Stimulated activated CD4-positive, alpha-beta T cell treated with anti-CD3 and anti-CD28 coated beads, TNF-alpha, amount 100 ng/mL, for 48 hours (primary cell): ENCODE results near the gene MSMB.
"Not testable (repeated sequence)": the region's sequence is repeated elsewhere in the genome, so short reads cannot be mapped to it uniquely, and the experiment has no call there.

Source experiments
- DNase-seq, 3 donors: peaks; one replicate each; pipeline ENCODE4 v3.0.0-alpha.2; 2020; ENCODE audit warnings: low read depth in 3 of 3

The MSMB gene

DNA sequence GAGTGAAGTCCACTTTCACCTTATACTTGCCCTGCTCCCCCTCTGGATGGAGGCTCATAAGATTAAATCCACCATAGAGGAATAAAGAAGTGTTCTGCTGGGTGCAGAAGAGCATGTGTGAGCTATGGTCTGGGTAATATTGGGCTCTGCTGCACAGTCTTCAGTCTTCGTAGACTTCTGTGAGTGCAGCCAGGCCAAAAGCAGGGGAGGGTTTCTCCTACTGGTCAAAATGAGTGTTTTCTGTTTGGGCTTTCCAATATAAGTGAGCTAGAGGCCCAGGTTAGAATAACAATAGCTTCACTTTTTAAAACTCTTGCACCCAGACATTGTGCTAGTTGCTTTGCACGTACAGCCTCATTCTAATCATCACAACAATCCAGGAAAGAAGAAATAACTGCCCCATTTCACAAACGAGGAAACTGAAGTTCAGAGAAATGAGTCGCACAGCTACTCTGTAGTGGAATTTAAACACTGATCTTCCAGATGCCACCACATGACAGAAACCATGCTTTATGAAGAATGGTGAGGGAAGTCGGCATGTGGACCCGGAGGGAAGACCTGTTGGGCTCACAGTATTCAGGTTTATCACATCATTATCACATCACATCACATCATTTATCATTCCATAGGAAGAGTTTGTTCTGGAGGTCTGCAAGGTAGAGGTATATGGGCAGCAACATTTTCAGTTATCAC lies 23.8 kb upstream of the MSMB start:
- no peak for DNase-seq

DNA sequence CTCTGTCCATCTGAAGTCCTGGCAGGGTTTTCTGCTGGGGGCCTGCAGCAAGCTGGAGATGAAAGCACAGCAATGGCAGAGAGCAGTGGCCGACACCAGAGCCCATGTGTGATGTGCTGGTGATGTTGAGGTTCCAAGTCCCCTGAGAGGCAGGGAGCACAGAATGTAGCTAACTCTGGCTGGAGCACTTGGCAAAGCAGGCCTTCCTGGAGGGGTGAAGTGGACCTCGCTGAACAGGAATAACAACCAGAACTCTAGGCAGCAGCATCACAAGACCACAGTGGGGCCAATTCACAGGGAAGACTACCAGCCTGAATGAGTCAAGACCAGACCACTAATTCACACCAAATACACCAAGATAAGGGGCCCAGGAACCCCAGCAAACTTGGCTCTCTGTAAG lies 22.8 kb upstream of the MSMB start:
- no peak for DNase-seq

DNA sequence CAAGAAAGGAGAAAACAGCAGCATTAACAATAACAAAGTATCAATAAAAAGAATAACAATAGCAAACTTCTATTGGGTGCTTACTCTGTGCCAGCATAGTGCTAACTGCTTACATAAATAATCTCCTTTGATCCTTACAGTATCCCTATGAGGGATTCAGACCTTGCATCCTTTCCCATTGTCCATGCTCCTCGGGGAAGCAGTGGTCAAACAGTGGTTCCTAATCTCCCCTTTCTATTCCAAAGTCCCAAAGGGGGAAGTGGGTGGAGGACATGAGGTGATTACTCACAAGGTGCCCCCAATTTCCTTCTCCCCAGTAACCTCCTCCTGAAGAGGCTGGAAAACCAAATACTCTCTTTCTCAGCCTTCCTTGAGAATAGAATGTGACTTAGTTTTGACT lies 22.0 kb upstream of the MSMB start:
- DNase-seq = no peak

DNA sequence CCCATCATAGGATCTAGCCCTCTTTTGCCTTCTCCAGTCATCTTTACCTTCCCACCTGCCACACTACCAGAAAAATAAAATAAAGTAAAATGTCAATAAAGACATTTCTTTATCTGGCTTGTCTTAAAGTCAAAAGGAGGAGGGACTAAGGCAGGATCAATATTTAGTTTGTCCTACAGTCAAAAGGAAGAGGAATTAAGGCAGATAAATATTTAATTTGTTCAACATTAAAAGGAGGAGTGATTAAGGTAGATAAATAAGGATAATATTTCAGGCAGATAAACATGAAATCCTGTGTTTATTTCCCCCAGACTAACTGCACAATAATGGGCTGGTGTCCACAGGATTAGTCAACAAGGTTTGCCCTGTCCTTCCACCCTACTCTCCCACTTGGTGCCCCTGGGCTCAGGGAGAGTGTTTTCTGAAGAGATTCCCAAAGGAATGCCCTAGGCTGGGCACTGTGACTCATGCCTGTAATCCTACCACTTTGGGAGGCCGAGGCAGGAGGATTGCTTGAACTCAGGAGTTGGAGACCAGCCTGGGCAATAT lies 18.3 kb upstream of the MSMB start:
- no peak for DNase-seq

DNA sequence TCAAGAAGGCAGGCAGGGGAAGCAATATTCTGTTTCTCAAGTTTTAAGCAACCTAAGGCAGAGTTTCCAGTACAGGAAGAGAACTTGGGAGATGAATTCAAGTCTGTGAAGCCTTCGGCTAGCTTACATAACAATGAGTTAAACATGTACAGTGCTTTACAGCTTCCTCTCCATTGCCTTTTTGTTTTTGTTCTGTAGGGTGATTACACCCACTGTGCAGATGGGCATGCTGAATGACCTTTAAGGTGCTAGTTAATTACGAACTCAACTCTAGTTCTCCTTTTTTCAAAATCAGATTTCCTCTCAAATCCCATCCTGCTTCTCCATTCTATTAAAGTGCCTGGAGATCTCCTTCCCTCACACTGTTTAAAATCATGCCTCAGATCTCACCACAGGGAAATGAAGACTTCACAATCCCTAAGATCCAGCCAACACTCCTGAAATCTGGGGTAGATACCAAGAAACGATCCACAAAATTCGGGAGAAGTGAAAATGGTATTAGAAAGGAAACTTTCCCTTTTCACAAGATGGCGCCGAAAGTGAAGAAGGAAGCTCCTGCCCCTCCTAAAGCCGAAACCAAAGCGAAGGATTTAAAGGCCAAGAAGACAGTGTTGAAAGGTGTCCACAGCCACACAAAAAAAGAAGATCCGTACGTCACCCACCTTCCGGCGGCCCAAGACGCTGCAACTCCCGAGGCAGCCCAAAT lies 16.8 kb upstream of the MSMB start:
- no peak for DNase-seq

DNA sequence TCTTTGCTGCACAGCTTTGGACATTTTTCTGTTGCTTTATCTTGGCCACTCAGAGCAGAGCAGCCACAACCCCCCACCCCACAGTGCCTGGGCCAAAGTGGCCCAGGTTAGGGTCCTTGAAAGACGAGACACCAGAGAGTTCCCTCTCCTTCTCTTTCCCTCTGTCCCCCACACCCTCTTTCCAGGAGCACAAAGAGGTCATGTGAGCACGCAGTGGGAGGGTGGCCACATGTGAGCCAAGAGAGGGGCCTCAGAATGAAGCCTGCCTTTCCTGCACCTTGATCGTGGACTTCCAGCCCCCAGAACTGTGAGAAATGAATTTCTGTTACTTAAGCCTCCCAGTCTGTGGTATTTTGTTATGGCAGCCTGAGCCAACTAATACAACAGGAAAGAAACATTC lies 14.6 kb upstream of the MSMB start:
- no peak for DNase-seq

DNA sequence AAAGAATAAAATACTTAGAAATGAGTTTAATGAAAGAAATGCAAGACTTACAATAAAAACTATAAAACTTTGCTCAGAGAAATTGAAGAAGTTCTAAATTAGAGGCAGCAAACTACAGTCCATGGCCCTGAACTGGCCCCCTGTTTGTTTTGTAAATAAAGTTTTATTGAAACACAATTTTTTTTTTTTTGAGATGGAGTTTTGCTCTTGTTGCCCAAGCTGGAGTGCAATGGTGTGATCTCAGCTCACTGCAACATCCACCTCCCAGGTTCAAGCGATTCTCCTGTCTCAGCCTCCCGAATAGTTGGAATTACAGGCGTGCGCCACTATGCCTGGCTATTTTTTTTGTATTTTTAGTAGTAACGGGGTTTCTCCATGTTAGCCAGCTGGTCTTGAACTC lies 11.9 kb upstream of the MSMB start:
- not testable (repeated sequence) for DNase-seq

DNA sequence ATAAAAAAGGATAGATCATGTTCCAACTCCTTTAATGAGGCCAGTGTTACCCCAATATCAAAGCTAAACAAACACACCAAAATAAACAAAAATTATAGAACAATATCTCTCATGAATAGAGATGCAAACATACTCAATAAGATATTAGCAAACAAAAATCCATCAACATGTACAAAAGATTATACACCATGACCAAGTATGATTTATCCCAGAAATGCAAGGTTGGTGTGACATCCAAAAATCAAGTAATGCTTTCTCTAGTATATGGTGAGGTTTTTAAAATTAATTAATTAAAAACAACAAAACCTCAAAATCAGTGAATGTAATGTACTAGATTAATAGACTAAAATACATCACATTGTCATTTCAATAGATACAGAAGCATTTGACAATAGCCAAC lies 11.0 kb upstream of the MSMB start:
- DNase-seq = no peak

DNA sequence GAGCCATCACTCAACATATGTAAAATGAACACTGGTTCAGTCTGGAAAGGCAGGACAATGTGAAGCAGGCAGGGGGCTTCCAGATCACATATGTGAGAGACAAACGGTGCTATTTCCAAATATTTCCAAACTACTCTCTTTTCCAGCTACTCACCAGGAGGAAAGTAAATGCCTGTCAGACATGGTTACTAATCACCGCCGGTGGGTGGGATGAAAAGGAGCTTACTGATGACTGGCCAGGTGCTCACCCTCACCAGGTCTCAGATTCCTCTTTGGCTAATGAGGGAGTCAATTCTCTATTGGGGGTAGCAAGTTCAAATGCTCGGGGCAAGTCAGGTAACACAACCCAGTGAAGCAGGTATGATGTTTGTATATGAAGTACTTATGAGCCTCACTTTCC lies 9.7 kb upstream of the MSMB start:
- no peak for DNase-seq

DNA sequence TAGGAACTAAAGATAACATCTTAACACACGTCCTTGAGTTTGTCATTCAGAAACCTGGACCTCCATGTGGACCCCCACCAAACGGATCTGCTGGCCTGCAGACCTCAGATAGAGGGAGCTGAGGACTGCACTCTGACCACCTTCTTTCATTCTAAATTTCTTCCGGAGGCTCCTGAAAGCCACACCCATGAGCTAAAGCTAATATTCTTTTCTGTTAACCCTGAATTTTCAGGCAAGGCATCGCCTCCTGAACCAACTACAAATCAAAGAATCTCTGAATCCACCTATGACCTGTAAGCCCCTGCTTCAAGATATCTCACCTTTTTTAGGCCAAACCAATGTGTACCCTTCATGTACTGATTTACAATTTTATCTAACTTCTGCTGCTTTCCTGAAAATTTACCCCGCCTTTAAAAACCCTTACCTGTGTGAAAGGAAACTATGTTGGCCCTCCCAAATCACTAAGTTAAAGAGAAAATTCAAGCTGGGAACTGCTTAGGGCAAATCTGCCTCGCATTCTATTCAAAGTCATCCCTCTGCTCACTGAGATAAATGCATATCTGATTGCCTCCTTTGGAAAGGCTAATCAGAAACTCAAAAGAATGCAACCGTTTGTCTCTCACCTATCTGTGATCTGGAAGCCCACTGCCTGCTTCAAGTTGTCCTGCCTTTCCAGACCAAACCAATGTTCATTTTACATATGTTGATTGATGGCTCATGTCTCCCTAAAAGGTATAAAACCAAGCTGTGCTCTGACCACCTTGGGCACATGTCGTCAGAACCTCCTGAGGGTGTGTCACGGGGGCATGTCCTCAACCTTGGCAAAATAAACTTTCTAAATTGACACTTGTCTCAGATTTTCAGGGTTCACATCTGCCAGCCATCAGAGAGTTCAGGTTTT lies 7.7 kb upstream of the MSMB start:
- no peak for DNase-seq

DNA sequence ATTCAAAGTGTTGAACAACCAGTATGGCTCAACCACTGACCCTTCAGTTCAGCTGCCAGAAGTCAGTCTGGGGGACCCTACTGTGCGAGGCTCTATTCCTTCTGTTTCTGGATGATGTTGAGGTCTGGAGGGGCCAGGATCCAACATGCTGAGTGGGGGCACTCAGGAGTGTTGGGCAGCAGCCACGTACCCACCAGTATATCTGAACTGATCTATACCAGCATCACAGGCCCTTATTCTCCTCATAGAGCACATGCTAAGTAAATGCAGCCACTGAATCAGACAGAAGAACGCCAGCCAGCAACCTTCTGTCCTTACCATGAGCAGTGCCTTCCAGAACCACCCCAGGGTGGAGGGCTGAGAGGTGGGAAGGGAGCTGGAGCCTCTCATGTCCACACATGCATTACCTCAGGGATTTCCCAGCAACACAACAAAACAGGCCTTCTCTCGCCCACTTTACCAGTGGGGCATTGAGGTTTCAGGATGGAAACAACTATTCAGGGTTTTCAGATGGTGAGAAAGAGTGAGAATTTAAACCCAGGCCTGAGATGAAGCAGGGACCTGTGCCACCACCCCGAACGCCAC lies 6.8 kb upstream of the MSMB start:
- DNase-seq = no peak

DNA sequence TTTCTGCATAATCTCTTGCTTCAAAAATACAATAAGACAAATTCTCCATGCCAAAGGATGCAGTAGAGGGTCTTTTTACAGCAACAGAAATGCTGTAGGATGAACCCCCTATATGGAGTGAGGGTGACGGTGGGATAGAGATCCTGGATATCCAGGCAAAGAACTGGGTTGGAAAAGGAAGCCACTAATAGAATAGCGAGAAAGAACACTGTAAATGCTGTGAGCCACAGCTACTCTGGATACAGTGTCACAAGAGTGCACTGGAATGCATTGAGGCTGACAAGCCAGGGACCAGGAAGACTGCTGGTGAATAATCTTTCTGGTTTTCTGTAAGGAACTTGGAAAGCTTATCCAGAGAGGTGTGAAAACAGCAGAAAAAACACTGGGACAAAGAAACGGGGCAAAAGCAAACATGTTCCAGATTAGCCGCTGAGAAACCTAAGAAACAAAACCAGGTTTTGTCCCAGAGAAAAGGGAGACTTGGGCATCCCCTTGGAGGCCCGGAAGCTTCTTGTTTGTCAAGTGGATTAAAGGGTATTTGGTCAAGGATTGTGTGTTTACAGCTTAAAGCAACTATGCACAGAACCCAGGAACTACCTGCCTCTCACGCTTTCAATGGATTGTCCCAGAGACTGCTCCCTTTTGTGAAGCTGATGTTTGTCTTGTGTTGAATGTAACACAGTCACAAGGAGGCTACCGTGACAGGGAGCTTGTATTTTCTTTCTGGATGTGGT lies 6.2 kb upstream of the MSMB start:
- DNase-seq = no peak

DNA sequence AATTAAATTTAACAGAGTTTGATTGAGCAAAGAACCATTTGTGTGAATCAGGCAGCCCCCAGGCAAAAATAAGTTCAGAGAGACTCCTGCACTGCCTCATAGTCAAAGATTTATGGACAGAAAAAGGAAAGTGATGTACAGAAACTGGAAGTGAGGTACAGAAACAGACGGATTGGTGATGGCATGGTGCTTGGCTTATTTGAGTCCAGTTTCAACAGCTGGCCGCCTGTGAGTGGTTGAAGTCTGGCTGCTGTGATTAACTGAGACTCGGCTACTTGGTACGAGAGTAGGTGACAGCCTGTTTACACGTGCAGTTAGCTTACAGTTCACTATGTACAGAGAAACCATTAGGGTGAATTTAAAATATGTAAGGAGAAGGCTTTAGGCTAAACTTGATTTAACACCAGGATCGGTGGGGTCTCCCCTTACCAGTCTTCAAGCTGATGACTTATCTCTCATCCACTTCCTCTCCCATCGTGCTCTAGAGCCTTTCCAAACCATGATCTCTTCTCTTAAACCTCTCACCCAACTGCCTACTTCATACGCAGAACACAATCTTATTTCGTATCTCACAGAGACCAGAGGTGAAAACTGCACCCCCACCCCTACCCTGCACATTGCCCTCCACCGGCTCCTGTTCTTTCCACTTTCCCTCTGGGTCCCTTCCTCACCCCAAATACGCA lies 5.0 kb upstream of the MSMB start:
- DNase-seq = no peak

DNA sequence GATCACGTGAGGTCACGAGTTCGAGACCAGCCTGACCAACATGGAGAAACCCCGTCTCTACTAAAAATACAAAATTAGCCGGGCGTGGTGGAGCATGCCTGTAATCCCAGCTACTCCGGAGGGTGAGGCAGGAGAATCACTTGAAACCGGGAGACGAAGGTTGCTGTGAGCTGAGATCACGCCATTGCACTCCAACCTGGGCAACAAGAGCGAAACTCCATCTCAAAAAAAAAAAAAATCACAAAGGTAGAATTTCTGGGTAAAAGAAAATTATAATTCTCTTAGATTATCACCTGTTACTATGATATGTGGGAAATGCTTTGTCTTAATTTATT lies 3.4 kb upstream of the MSMB start:
- DNase-seq = not testable (repeated sequence)

DNA sequence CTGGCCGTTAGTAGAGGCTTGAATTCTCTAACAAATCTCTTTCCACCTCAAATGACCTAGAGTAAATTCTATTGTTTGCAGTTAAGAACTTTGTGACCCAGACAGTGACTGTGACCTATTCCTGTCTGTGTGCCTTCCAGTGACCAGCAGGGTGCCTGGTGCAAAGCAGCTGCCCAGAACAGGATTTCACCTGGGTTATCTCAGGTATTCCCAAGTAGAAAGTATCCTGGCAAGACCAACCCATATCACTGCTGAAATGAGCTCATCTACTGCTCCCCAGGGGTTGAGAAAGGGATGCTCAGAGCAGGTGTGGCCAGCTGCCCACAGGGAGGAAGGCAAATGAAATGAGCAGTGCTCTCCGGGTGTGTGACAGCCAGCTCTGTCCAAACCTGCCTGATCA lies 2.1 kb upstream of the MSMB start:
- DNase-seq = no peak

DNA sequence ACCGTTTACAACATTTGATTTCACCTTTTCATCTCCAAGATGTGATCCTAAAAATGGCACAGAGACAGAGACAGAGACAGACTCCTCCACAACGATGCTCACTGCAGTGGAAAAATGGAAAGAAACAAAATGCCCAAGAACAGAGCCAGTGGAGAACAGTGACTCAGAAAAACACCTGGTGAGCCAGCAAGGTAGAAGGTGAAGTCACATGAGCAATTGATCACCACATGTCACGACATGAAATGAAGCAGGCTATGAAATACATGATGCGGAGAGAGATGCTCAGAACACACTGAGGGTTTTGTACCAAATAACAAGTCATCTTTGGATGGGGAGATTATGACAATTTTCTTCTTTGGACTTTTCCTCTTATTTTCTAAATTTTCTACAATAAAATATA lies 3.5 kb downstream of the MSMB start:
- DNase-seq = no peak

DNA sequence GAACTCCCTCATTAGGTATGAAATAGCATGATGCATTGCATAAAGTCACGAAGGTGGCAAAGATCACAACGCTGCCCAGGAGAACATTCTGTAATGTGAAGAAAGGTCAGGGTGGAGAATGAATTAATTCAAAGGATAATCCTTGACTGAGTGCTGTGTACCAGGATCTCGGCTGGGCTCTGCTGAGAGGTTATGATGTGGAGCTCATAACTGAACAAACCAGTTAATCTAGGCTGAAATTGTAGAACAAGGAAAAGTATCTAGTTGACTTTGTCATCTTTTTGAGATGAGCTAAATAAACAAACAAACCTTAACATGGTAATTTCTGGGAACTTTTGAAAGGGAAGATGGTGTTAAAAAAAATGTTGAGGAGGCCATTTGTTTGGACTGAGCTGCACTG lies 6.1 kb downstream of the MSMB start:
- DNase-seq = no peak

DNA sequence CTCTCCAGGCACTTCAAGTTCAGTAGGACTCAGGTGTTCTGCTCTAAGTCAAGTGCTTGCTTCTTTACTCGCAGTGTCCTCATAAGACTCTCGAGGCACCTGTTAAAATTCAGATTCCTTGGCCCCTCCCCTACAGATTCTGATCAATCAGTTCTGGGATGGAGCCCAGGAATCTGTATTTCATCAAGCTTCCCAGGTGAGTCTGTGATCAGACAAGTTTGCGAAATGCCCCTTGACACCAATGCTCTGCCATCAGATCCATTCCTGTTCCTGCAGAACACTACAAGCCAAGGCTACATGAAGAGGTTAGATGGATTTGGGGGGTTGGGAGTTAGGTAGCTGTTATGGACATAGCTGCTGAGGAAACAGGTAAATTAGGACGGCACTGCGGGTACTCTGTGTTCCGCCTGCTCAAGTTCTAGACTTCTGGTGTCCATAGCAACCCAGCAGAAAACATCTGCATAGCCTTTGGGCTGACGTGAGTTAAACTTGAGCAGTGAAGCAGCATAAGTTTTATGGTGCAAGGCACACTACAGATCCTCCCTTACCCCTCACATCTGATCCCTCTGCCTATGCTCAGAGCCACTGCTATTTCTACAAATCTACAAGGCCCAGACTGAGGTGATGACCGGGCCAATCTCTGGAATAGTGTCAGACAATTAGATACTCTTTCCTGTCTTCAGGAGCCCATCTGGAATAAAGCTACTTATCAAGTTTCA lies 8.8 kb downstream of the MSMB start:
- no peak for DNase-seq

DNA sequence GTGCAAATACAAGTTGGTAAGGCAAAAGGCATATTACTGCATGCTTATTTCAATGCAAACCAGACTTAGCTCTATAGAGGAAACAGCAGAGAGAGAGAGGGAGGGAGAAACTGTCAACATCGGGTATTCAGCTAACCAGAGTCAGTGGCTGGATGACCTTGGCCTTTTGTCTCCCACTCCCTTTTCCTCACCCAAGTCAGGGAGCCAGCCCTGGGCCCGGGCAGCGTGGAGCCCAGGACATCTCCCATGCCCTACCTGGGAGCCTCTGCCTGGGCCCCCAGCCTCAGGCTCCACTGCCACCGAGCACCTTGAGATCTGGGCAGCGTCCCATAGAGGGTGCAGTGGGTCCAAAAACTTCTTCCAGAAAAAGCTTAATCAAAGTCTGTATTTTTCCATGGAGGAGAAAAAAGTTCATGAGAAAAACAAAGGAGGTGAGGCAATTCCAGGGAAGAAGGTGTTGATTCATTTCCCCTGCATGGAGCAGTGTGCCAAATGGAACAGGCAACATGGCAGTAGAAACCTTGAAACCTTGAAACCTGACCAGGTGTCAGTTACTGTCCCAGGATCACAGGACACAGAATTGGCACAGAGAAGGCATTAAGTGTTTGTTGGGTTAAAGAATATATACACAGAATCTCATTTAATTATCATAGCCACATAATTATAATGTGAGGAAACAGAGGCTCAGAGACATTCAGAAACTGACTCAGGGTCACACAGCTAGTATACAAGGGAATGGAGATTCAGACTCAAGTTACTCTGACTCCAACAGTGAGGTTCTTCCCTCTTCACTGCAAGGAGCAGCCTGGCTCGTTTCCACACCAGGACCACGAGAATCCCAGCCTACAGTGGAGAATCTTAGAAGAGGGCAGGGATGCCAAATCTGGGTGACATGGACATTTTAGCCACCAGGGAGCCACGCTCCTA lies 9.9 kb downstream of the MSMB start:
- no peak for DNase-seq
